SK-N-SH treated with all-trans-retinoic acid at 6 μM for 48 hours (cell line): ENCODE data around the gene RHOA.

Experiments
- ATAC-seq: fragments of 200-7000 bp; cut with Tn5 transposase; 3 replicates; pipeline ENCODE4 v1.9.1; 2020; ENCODE audit warnings: mild to moderate bottlenecking, moderate library complexity
- ARNTL ChIP-seq: fragments of 450-650 bp; formaldehyde crosslinking; IDR thresholded peaks from 2 replicates; pipeline ENCODE4 v1.5.0; 2020; ENCODE audit warnings: low read depth, mild to moderate bottlenecking, moderate library complexity, borderline replicate concordance
- BACH2 ChIP-seq: fragments of 250-450 bp; sonication (Bioruptor Pico); IDR thresholded peaks from 2 replicates; pipeline ENCODE4 v1.9.0; 2021; ENCODE audit warnings: mild to moderate bottlenecking, borderline replicate concordance
- CSDC2 ChIP-seq: fragments of 250-450 bp; sonication (Bioruptor Pico); IDR thresholded peaks from 2 replicates; pipeline ENCODE4 v1.5.0; 2020; ENCODE audit warnings: mild to moderate bottlenecking, moderate library complexity
- ESRRG ChIP-seq: fragments of 250-450 bp; sonication (Bioruptor Pico); IDR thresholded peaks from 2 replicates; pipeline ENCODE4 v1.6.1; 2021; ENCODE audit warnings: mild to moderate bottlenecking
- GLIS3 ChIP-seq: fragments of 250-450 bp; sonication (Bioruptor Pico); IDR thresholded peaks from 2 replicates; pipeline ENCODE4 v1.5.0; 2020; ENCODE audit warnings: mild to moderate bottlenecking, moderate library complexity
- ISL1 ChIP-seq: fragments of 250-450 bp; sonication (Bioruptor Pico); IDR thresholded peaks from 2 replicates; pipeline ENCODE4 v2.1.2; 2022; ENCODE audit warnings: mild to moderate bottlenecking, moderate library complexity
- OSR1 ChIP-seq: fragments of 250-450 bp; sonication (Bioruptor Pico); IDR thresholded peaks from 2 replicates; pipeline ENCODE4 v1.8.0; 2022; ENCODE audit warnings: moderate library complexity, mild to moderate bottlenecking, inconsistent platforms
- PPARA ChIP-seq: fragments of 250-450 bp; sonication (Bioruptor Pico); IDR thresholded peaks from 2 replicates; pipeline ENCODE4 v1.5.0; 2020; ENCODE audit warnings: mild to moderate bottlenecking, borderline replicate concordance
- RARB ChIP-seq: fragments of 250-450 bp; sonication (Bioruptor Pico); IDR thresholded peaks from 2 replicates; pipeline ENCODE4 v1.8.0; 2021; ENCODE audit warnings: mild to moderate bottlenecking, moderate library complexity
- SNAI2 ChIP-seq: fragments of 250-450 bp; sonication (Bioruptor Pico); IDR thresholded peaks from 2 replicates; pipeline ENCODE4 v1.5.0; 2020; ENCODE audit warnings: mild to moderate bottlenecking, moderate library complexity
- TCF4 ChIP-seq: fragments of 250-450 bp; sonication (Bioruptor Pico); IDR thresholded peaks from 2 replicates; pipeline ENCODE4 v1.8.0; 2021; ENCODE audit warnings: mild to moderate bottlenecking, moderate library complexity, borderline replicate concordance
- TOX ChIP-seq: fragments of 250-450 bp; sonication (Bioruptor Pico); IDR thresholded peaks from 2 replicates; pipeline ENCODE4 v1.8.0; 2021; ENCODE audit warnings: mild to moderate bottlenecking, moderate library complexity, borderline replicate concordance
- ZFP30 ChIP-seq: fragments of 450-650 bp; formaldehyde crosslinking; IDR thresholded peaks from 2 replicates; pipeline ENCODE4 v1.5.0; 2022; ENCODE audit warnings: mild to moderate bottlenecking, moderate library complexity
- ZNF565 ChIP-seq: fragments of 450-650 bp; formaldehyde crosslinking; conservative IDR thresholded peaks from 2 replicates; pipeline ENCODE4 v1.5.0; 2020; ENCODE audit warnings: low read depth, mild to moderate bottlenecking, moderate library complexity
- ZNF70 ChIP-seq: fragments of 450-650 bp; formaldehyde crosslinking; IDR thresholded peaks from 2 replicates; pipeline ENCODE4 v1.5.0; 2020; ENCODE audit warnings: mild to moderate bottlenecking, moderate library complexity
- TF ChIP-seq, protein P1 (sequence below): fragments of 250-450 bp; sonication (Bioruptor Pico); IDR thresholded peaks from 2 replicates; pipeline ENCODE4 v1.5.0; 2020; ENCODE audit warnings: mild to moderate bottlenecking, moderate library complexity
- TF ChIP-seq, protein P2 (sequence below): fragments of 250-450 bp; sonication (Bioruptor Pico); IDR thresholded peaks from 2 replicates; pipeline ENCODE4 v1.8.0; 2020; ENCODE audit warnings: mild to moderate bottlenecking, moderate library complexity, borderline replicate concordance
- TF ChIP-seq, protein P3 (sequence below): fragments of 250-450 bp; sonication (Bioruptor Pico); IDR thresholded peaks from 2 replicates; pipeline ENCODE4 v1.8.0; 2021; ENCODE audit warnings: low read depth, mild to moderate bottlenecking, moderate library complexity, borderline replicate concordance
- TF ChIP-seq, protein P4 (sequence below): fragments of 250-450 bp; sonication (Bioruptor Pico); IDR thresholded peaks from 2 replicates; pipeline ENCODE4 v1.5.1; 2020; ENCODE audit warnings: low read depth, mild to moderate bottlenecking, moderate library complexity

RHOA gene

DNA sequence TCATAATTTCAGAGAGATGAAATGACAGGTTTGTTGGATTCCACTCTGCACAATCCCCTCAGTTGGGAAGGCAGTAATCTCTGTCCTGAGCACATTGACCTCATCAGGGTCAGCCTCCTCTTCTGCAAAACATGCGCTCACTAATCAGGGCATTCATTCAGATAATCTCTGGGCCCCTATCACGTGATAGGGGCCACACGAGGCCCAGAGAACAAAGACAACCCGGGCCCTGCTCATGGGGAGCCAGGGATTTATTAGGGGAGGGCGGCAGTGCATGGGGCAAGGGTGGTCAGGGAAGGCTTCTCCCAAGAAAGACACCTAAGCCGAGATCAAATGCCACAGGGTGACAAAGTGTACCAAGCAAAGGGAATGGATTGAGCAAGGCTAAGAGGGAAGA lies 1.6 kb upstream of the RHOA start:
- TF ChIP-seq GLIS3 (CRISPR knock-in tag) (no peak), TOX (CRISPR knock-in tag) (no peak), ARNTL (no peak), RARB (CRISPR knock-in tag) (no peak), CSDC2 (CRISPR knock-in tag) (no peak), ISL1 (CRISPR knock-in tag) (no peak), OSR1 (CRISPR knock-in tag) (no peak), ESRRG (CRISPR knock-in tag) (no peak), ZFP30 (CRISPR knock-in tag) (no peak), SNAI2 (CRISPR knock-in tag) (no peak), TCF4 (no peak), ZNF565 (CRISPR knock-in tag) (no peak), ZNF70 (CRISPR knock-in tag) (no peak), BACH2 (CRISPR knock-in tag) (no peak), PPARA (CRISPR knock-in tag) (no peak)
- TF ChIP-seq, protein P1, sequence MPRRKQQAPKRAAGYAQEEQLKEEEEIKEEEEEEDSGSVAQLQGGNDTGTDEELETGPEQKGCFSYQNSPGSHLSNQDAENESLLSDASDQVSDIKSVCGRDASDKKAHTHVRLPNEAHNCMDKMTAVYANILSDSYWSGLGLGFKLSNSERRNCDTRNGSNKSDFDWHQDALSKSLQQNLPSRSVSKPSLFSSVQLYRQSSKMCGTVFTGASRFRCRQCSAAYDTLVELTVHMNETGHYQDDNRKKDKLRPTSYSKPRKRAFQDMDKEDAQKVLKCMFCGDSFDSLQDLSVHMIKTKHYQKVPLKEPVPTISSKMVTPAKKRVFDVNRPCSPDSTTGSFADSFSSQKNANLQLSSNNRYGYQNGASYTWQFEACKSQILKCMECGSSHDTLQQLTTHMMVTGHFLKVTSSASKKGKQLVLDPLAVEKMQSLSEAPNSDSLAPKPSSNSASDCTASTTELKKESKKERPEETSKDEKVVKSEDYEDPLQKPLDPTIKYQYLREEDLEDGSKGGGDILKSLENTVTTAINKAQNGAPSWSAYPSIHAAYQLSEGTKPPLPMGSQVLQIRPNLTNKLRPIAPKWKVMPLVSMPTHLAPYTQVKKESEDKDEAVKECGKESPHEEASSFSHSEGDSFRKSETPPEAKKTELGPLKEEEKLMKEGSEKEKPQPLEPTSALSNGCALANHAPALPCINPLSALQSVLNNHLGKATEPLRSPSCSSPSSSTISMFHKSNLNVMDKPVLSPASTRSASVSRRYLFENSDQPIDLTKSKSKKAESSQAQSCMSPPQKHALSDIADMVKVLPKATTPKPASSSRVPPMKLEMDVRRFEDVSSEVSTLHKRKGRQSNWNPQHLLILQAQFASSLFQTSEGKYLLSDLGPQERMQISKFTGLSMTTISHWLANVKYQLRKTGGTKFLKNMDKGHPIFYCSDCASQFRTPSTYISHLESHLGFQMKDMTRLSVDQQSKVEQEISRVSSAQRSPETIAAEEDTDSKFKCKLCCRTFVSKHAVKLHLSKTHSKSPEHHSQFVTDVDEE (CRISPR knock-in tag) = no peak
- TF ChIP-seq, protein P2, sequence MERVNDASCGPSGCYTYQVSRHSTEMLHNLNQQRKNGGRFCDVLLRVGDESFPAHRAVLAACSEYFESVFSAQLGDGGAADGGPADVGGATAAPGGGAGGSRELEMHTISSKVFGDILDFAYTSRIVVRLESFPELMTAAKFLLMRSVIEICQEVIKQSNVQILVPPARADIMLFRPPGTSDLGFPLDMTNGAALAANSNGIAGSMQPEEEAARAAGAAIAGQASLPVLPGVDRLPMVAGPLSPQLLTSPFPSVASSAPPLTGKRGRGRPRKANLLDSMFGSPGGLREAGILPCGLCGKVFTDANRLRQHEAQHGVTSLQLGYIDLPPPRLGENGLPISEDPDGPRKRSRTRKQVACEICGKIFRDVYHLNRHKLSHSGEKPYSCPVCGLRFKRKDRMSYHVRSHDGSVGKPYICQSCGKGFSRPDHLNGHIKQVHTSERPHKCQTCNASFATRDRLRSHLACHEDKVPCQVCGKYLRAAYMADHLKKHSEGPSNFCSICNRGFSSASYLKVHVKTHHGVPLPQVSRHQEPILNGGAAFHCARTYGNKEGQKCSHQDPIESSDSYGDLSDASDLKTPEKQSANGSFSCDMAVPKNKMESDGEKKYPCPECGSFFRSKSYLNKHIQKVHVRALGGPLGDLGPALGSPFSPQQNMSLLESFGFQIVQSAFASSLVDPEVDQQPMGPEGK (CRISPR knock-in tag) = no peak
- TF ChIP-seq, protein P3, sequence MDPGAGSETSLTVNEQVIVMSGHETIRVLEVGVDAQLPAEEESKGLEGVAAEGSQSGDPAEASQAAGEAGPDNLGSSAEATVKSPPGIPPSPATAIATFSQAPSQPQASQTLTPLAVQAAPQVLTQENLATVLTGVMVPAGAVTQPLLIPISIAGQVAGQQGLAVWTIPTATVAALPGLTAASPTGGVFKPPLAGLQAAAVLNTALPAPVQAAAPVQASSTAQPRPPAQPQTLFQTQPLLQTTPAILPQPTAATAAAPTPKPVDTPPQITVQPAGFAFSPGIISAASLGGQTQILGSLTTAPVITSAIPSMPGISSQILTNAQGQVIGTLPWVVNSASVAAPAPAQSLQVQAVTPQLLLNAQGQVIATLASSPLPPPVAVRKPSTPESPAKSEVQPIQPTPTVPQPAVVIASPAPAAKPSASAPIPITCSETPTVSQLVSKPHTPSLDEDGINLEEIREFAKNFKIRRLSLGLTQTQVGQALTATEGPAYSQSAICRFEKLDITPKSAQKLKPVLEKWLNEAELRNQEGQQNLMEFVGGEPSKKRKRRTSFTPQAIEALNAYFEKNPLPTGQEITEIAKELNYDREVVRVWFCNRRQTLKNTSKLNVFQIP (CRISPR knock-in tag) = no peak
- TF ChIP-seq, protein P4, sequence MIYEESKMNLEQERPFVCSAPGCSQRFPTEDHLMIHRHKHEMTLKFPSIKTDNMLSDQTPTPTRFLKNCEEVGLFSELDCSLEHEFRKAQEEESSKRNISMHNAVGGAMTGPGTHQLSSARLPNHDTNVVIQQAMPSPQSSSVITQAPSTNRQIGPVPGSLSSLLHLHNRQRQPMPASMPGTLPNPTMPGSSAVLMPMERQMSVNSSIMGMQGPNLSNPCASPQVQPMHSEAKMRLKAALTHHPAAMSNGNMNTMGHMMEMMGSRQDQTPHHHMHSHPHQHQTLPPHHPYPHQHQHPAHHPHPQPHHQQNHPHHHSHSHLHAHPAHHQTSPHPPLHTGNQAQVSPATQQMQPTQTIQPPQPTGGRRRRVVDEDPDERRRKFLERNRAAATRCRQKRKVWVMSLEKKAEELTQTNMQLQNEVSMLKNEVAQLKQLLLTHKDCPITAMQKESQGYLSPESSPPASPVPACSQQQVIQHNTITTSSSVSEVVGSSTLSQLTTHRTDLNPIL (CRISPR knock-in tag) = no peak
- ATAC-seq = no peak

DNA sequence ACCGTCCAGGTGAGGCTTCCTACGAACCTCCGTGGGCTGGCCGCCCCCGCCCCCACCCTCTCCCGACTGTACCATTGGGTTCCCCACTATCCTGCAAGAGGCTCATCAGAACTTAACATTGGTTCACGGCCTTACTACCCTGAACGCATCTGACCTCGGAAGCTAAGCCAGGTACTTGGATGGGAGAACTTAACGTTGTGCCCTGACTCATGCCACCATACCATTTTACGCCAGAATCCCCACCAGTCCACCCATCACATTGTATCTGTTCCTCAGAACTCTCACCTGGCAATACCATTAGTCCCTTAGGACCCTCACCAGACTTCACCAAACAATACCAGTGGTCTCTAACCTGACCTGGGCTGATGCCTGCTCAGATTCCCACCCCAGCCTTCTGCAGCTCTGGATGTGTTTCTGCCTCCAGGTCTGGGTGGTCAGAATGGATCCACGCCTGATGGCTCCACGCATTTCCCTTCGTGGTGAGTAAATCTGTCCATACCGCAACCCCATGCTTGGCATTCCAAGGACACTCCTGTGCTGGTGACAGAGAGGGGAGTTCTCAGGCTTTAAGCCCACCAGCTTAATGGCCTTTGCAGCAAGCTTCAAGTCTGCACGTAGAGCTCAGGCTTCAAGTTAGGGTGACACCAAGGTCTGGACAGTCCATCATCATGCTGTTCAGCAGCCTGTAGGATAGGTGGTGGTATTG lies 1.0 kb upstream of the RHOA start:
- TF ChIP-seq ZNF70 (CRISPR knock-in tag) (no peak), TOX (CRISPR knock-in tag) (no peak), OSR1 (CRISPR knock-in tag) (no peak), RARB (CRISPR knock-in tag) (no peak)
- TF ChIP-seq, protein P3 (CRISPR knock-in tag) = no peak
- TF ChIP-seq, protein P1 (CRISPR knock-in tag) = no peak
- ATAC-seq = peak; percentile 12; the same call in 2 of the 3 replicates
